HUDEP-2 (cell line): ENCODE data around the gene PTPA.
"Not testable (repeated sequence)": the region's sequence is repeated elsewhere in the genome, so short reads cannot be mapped to it uniquely, and the experiment has no call there.

Source experiments
- DNase-seq, 76 experiments: peaks; one replicate each; lab custom pipeline; 2025; ENCODE audit not compliant: unreplicated experiment in 76 of 76; lab: John Stamatoyannopoulos, UW

The PTPA gene

DNA sequence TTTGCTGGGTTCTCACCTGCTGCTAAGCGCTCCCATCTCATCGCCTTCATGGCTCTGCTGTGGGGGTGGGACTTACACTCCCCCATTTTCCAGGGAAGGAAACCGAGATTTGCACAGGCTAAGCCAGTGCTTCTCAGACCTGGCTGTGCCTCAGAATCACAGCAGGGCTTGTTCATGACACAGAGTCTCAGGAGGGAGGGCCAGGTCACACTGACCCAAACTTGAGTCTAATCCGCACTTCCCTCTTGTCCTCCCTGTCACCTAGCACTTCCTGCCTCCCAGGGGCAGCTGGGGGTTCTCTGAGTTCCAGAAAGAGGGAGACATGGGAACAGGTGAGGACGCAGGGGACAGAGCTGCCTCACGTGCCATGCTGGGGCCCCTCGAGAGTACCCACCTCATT is 82.4 kb downstream of the PTPA start:
- DNase-seq, result no peak

GRCh38 chr9:129194221-129194620 is 83.0 kb downstream of the PTPA start:
- DNase-seq, result no peak

DNA sequence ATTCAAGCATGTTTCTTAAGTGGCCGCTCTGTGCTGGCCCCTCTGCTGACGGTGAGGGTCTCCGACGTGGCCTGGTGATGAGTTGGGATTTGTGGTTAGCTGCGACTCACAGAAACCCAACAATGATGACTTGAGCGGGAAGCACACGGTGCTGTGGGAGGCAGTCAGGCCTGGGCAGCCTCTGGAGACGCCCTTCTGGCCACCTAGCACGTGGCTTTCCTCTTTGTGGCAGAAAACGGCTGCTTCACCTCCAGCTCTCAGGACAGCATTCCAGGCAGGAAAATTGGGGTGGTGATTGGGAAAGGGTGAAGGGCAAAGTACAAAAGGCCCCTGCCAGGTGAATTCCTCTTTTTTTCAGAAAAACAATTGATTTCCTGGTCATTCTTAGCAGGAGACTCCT is 84.4 kb downstream of the PTPA start:
- DNase-seq, result no peak

GRCh38 chr9:129197045-129197444 is 85.8 kb downstream of the PTPA start:
- DNase-seq, result not testable (repeated sequence)

DNA sequence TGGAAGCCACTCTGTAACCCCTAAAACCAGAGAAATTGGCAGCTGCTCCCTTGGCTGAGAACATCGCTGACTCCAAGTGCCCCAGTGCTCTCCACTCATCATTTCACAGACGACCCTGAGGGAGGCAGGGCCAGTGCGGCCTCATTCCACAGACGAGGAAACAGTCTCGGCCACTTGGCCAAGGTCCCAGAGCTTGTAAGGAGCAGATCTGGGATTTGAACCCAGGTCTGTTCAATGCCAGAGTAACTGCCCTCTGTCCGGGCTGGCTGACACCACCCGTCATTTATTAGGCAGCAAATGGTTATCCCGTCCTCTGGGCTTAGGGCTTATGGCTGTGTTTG is 86.7 kb downstream of the PTPA start:
- no peak for DNase-seq
